Measurements from ENCODE around the gene SLC14A1. TPM values are rescaled to one million over a fixed set of nuclear protein-coding genes. Genes with fewer than 3 reads are reported as not detected.

Gene SLC14A1
- total RNA-seq, 1 experiment from 2014 or later = not detected

- Histone ChIP-seq H3K9me2 (ENCODE audit: insufficient read depth) (no peaks in the 10 kb centered on the region), H4K20me1 (ENCODE audit: insufficient read depth) (no peaks in the 10 kb centered on the region), H3K4me2 (no peak overlapping the region; the same call in 1 of the 2 replicates), H3F3A (ENCODE audit: insufficient read depth, low read depth) (peaks cover 3% of the 10 kb centered on the region; the same call in 1 of the 2 replicates), H2AFZ (no peak overlapping the region; the same call in 1 of the 2 replicates), H3K4me3 (no peak overlapping the region), H3K79me2 (ENCODE audit: low read depth) (no peaks in the 10 kb centered on the region), H3K9me3 (ENCODE audit: insufficient read depth, low read depth) (no peaks in the 10 kb centered on the region), H3K27me3 (ENCODE audit: insufficient read depth, low read depth) (no peaks in the 10 kb centered on the region), H3K27ac (no peak overlapping the region), H3K36me3 (ENCODE audit: low read depth) (no peaks in the 10 kb centered on the region), H3K4me1 (replicated peaks; ENCODE audit: insufficient read depth) (peaks cover 11% of the 10 kb centered on the region; the same call in 1 of the 2 replicates)
- no TSS peak for BruUV-seq (replicated peaks)
- TF ChIP-seq CTCF (conservative IDR thresholded peaks at IDR 0.05) (no peak), EZH2 (IDR thresholded peaks at IDR 0.05; ENCODE audit: low read depth) (no peak)
- POLR2A ChIA-PET (ENCODE audit: unreplicated experiment) = no interaction called here
- DNase-seq = no peak
- CTCF ChIA-PET = no interaction called here
- intact Hi-C loops (cut with micrococcal nuclease; ENCODE audit: unreplicated experiment) = no loop called here
Measured at GRCh38 chr18:45774065-45774521, 50.1 kb downstream of the SLC14A1 start.

- ChIA-PET POLR2A (ENCODE audit: unreplicated experiment) (no interaction called here), CTCF (no interaction called here)
- no peaks in the 10 kb centered on the region for H3K9me3 ChIP-seq (ENCODE audit: insufficient read depth, low read depth)
- peak overlapping the region; percentile 87 for H3K4me2 ChIP-seq
- H3K4me3 ChIP-seq = peak overlapping the region; percentile 71
- DNase-seq = peak; percentile 64 to 67
- H3K9me2 ChIP-seq (ENCODE audit: insufficient read depth) = no peaks in the 10 kb centered on the region
- peaks cover 3% of the 10 kb centered on the region; the same call in 1 of the 2 replicates for H3F3A ChIP-seq (ENCODE audit: insufficient read depth, low read depth)
- no peaks in the 10 kb centered on the region for H3K27me3 ChIP-seq (ENCODE audit: insufficient read depth, low read depth)
- H3K79me2 ChIP-seq (ENCODE audit: low read depth) = no peaks in the 10 kb centered on the region
- peaks cover 11% of the 10 kb centered on the region; the same call in 1 of the 2 replicates for H3K4me1 ChIP-seq (replicated peaks; ENCODE audit: insufficient read depth)
- no peaks in the 10 kb centered on the region for H3K36me3 ChIP-seq (ENCODE audit: low read depth)
- H3K27ac ChIP-seq = peak overlapping the region; percentile 75
- TSS peak; percentile 93 for BruUV-seq (replicated peaks)
- TF ChIP-seq CTCF (conservative IDR thresholded peaks at IDR 0.05) = no peak
- no peak for TF ChIP-seq EZH2 (IDR thresholded peaks at IDR 0.05; ENCODE audit: low read depth)
- no peaks in the 10 kb centered on the region for H4K20me1 ChIP-seq (ENCODE audit: insufficient read depth)
- peak overlapping the region; percentile 85 for H2AFZ ChIP-seq
- intact Hi-C loops (cut with micrococcal nuclease; ENCODE audit: unreplicated experiment) = no loop called here
Measured at GRCh38 chr18:45775241-45775676, 51.3 kb downstream of the SLC14A1 start.

- H3K79me2 ChIP-seq (ENCODE audit: low read depth) = no peaks in the 10 kb centered on the region
- H3K4me1 ChIP-seq (replicated peaks; ENCODE audit: insufficient read depth) = peaks cover 11% of the 10 kb centered on the region; the same call in 1 of the 2 replicates
- peak overlapping the region; percentile 85 for H2AFZ ChIP-seq
- no TSS peak for BruUV-seq (replicated peaks)
- CTCF ChIA-PET = no interaction called here
- H3K27ac ChIP-seq = peak overlapping the region; percentile 75
- POLR2A ChIA-PET (ENCODE audit: unreplicated experiment) = no interaction called here
- intact Hi-C loops (cut with micrococcal nuclease; ENCODE audit: unreplicated experiment) = no loop called here
- DNase-seq = no peak
- no peaks in the 10 kb centered on the region for H3K36me3 ChIP-seq (ENCODE audit: low read depth)
- H3K27me3 ChIP-seq (ENCODE audit: insufficient read depth, low read depth) = no peaks in the 10 kb centered on the region
- H3K4me2 ChIP-seq = peak overlapping the region; percentile 87
- H3F3A ChIP-seq (ENCODE audit: insufficient read depth, low read depth) = peaks cover 3% of the 10 kb centered on the region; the same call in 1 of the 2 replicates
- peak overlapping the region; percentile 71 for H3K4me3 ChIP-seq
- no peak for TF ChIP-seq EZH2 (IDR thresholded peaks at IDR 0.05; ENCODE audit: low read depth)
- no peak for TF ChIP-seq CTCF (conservative IDR thresholded peaks at IDR 0.05)
- H4K20me1 ChIP-seq (ENCODE audit: insufficient read depth) = no peaks in the 10 kb centered on the region
- H3K9me2 ChIP-seq (ENCODE audit: insufficient read depth) = no peaks in the 10 kb centered on the region
- no peaks in the 10 kb centered on the region for H3K9me3 ChIP-seq (ENCODE audit: insufficient read depth, low read depth)
Measured at GRCh38 chr18:45775743-45776142, 51.8 kb downstream of the SLC14A1 start.
